ENCODE measurements around the gene SPTLC1. TPM values are rescaled to one million over a fixed set of nuclear protein-coding genes. Genes with fewer than 3 reads are reported as not detected.

The SPTLC1 gene
- total and polyA plus RNA-seq, 2 of the 13 experiments (the other 11 are each of a cell fraction or from before 2014, with no cell fraction given), result 56.2 to 72.5 TPM

DNA sequence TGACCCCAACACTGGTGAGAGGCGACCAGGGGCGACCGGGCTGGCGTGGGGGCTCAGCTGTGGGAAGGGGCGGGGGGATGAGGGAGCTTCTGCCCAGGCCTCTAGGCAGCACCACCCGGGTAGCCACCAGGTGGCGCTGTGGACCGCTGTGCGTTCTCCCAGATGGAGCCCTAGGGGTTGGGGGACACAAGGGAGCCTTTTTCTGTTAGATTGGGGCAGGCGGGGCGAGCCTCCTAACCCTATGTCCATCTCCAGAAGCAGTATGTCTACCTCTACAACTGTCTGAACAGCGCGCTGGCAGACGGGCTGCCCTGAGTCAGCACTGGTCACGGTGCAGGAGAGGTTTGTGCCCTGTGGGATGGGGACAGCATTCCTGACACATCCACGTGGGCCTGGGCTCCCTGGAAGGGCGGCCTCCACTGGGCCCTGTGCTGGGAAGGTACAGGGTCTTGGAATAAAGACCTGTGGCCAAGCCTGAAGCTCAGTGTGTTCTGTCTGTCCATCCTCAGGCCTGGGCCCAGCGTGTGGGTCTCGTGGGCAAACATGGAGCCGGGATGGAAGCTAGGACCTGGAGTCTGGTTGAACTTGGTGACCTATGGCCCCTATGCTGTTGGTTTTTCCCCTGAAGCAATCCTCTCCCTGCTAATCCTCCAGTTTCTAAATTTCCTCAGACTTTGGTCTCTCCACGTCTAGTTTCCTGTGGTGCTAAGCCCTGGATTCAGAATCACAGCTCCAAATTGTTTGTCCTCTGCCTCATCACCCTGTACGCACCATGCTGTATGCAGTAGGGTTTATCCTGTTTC is 23.1 kb upstream of the SPTLC1 start (continued):
- no peak for TF ChIP-seq HNRNPL (IDR thresholded peaks at IDR 0.05; ENCODE audit: low read depth, low read length)
- no peak for TF ChIP-seq NFYC (CRISPR knock-in tag; IDR thresholded peaks at IDR 0.05)
- TF ChIP-seq, protein P1, sequence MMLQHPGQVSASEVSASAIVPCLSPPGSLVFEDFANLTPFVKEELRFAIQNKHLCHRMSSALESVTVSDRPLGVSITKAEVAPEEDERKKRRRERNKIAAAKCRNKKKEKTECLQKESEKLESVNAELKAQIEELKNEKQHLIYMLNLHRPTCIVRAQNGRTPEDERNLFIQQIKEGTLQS (CRISPR knock-in tag; IDR thresholded peaks at IDR 0.05), result no peak
- no peak for TF ChIP-seq CBFB (CRISPR knock-in tag; IDR thresholded peaks at IDR 0.05)
- TF ChIP-seq CBX1 (IDR thresholded peaks at IDR 0.05; ENCODE audit: low read depth), result no peak
- no peak for TF ChIP-seq SOX13 (IDR thresholded peaks at IDR 0.05)
- 0 out of 4 replicates have a peak, but pooled peaks of 1 of the 2 experiments have one; percentile 19 for TF ChIP-seq SOX13 (CRISPR knock-in tag; conservative IDR thresholded peaks at IDR 0.05 in 1 of 2, IDR thresholded peaks at IDR 0.05 in 1 of 2)
- TF ChIP-seq PHF20 (CRISPR knock-in tag; IDR thresholded peaks at IDR 0.05), result no peak
- TF ChIP-seq, protein P2, sequence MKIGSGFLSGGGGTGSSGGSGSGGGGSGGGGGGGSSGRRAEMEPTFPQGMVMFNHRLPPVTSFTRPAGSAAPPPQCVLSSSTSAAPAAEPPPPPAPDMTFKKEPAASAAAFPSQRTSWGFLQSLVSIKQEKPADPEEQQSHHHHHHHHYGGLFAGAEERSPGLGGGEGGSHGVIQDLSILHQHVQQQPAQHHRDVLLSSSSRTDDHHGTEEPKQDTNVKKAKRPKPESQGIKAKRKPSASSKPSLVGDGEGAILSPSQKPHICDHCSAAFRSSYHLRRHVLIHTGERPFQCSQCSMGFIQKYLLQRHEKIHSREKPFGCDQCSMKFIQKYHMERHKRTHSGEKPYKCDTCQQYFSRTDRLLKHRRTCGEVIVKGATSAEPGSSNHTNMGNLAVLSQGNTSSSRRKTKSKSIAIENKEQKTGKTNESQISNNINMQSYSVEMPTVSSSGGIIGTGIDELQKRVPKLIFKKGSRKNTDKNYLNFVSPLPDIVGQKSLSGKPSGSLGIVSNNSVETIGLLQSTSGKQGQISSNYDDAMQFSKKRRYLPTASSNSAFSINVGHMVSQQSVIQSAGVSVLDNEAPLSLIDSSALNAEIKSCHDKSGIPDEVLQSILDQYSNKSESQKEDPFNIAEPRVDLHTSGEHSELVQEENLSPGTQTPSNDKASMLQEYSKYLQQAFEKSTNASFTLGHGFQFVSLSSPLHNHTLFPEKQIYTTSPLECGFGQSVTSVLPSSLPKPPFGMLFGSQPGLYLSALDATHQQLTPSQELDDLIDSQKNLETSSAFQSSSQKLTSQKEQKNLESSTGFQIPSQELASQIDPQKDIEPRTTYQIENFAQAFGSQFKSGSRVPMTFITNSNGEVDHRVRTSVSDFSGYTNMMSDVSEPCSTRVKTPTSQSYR (CRISPR knock-in tag; IDR thresholded peaks at IDR 0.05; ENCODE audit: borderline replicate concordance), result no peak
- TF ChIP-seq ZNF788 (CRISPR knock-in tag; IDR thresholded peaks at IDR 0.05; ENCODE audit: borderline replicate concordance), result no peak
- TF ChIP-seq HOXA9 (CRISPR knock-in tag; IDR thresholded peaks at IDR 0.05; ENCODE audit: borderline replicate concordance), result no peak
- TF ChIP-seq, protein P3, sequence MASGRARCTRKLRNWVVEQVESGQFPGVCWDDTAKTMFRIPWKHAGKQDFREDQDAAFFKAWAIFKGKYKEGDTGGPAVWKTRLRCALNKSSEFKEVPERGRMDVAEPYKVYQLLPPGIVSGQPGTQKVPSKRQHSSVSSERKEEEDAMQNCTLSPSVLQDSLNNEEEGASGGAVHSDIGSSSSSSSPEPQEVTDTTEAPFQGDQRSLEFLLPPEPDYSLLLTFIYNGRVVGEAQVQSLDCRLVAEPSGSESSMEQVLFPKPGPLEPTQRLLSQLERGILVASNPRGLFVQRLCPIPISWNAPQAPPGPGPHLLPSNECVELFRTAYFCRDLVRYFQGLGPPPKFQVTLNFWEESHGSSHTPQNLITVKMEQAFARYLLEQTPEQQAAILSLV (CRISPR knock-in tag; IDR thresholded peaks at IDR 0.05; ENCODE audit: borderline replicate concordance), result peak; percentile 75; the same call in 1 of the 2 replicates
- 0 out of 2 replicates have a peak, but pooled peaks have one; percentile 8 for TF ChIP-seq SMC3 (IDR thresholded peaks at IDR 0.05; ENCODE audit: low read length)
- no peak for TF ChIP-seq ZNF446 (CRISPR knock-in tag; IDR thresholded peaks at IDR 0.05)
- TF ChIP-seq ZBTB46 (CRISPR knock-in tag; IDR thresholded peaks at IDR 0.05; ENCODE audit: borderline replicate concordance), result no peak
- TF ChIP-seq RBM22 (optimal IDR thresholded peaks at IDR 0.05; ENCODE audit: low read length), result no peak
- no peak for TF ChIP-seq FLYWCH1 (CRISPR knock-in tag; IDR thresholded peaks at IDR 0.05)
- no peak for TF ChIP-seq ZNF484 (CRISPR knock-in tag; IDR thresholded peaks at IDR 0.05; ENCODE audit: borderline replicate concordance, low read depth)
- no peak for TF ChIP-seq ZNF513 (CRISPR knock-in tag; conservative IDR thresholded peaks at IDR 0.05)
- no peak for TF ChIP-seq ZNF773 (CRISPR knock-in tag; IDR thresholded peaks at IDR 0.05; ENCODE audit: borderline replicate concordance)
- TF ChIP-seq MTF1 (CRISPR knock-in tag; IDR thresholded peaks at IDR 0.05), result no peak
- no peak for TF ChIP-seq NFYB (CRISPR knock-in tag; IDR thresholded peaks at IDR 0.05)
- TF ChIP-seq ZNF30 (CRISPR knock-in tag; IDR thresholded peaks at IDR 0.05), result no peak
